K562 (cell line): ENCODE data around the gene RPL7A. TPM values are rescaled to one million over a fixed set of nuclear protein-coding genes. Genes with fewer than 3 reads are reported as not detected.

Source experiments
- ARID2 ChIP-seq: fragments of 450-650 bp; IDR thresholded peaks from 2 replicates; pipeline ENCODE4 v1.6.1; 2017; ENCODE audit warnings: antibody characterized with exemption, mild to moderate bottlenecking
- DACH1 ChIP-seq: fragments of 450-650 bp; IDR thresholded peaks from 2 replicates; pipeline ENCODE4 v1.6.1; 2018; ENCODE audit not compliant: partially characterized antibody
- HMGN3 ChIP-seq: IDR thresholded peaks from 2 replicates; pipeline ENCODE4 v1.6.1; 2011; ENCODE audit warnings: borderline replicate concordance, low read depth, mild to moderate bottlenecking, mixed read lengths, low read length; ENCODE audit not compliant: insufficient read length; ENCODE audit errors: extremely low read depth
- MAX ChIP-seq: sonication (generic); formaldehyde crosslinking; IDR thresholded peaks from 2 replicates; pipeline ENCODE4 v1.9.0; 2022; ENCODE audit warnings: mild to moderate bottlenecking, missing genetic modification reagents
- MTF1 ChIP-seq: fragments of 250-450 bp; sonication (Bioruptor Pico); IDR thresholded peaks from 2 replicates; pipeline ENCODE4 v1.9.0; 2021; ENCODE audit warnings: moderate library complexity, mild to moderate bottlenecking, inconsistent platforms, borderline replicate concordance
- NCOA1 ChIP-seq: fragments of 450-650 bp; IDR thresholded peaks from 2 replicates; pipeline ENCODE4 v1.6.1; 2016; ENCODE audit warnings: low read depth
- NCOA2 ChIP-seq, 2 experiments: fragments of 450-650 bp; IDR thresholded peaks; 2 replicates each; pipeline ENCODE4 v1.6.1; 2018; ENCODE audit warnings: mild to moderate bottlenecking in 2 of 2, moderate library complexity in 1 of 2; ENCODE audit not compliant: partially characterized antibody in 2 of 2
- RAD51 ChIP-seq: fragments of 450-650 bp; IDR thresholded peaks from 2 replicates; pipeline ENCODE4 v1.7.1; 2016; ENCODE audit warnings: low read depth, mild to moderate bottlenecking, borderline replicate concordance
- RFX5 ChIP-seq: IDR thresholded peaks from 2 replicates; pipeline ENCODE4 v1.6.1; 2011; ENCODE audit warnings: low read depth, mild to moderate bottlenecking, improper control_type of control experiment, low read length
- SIRT6 ChIP-seq: IDR thresholded peaks from one replicate; pipeline ENCODE4 v1.6.1; 2012; ENCODE audit warnings: low read depth, mild to moderate bottlenecking, control low read depth, inconsistent platforms, low read length, moderate library complexity
- ZNF263 ChIP-seq: sonication (generic); formaldehyde crosslinking; IDR thresholded peaks from 2 replicates; pipeline ENCODE4 v1.8.0; 2022; ENCODE audit warnings: mild to moderate bottlenecking, missing genetic modification reagents, borderline replicate concordance
- ZNF274 ChIP-seq: IDR thresholded peaks from 2 replicates; pipeline ENCODE4 v1.6.1; 2011; ENCODE audit warnings: low read depth, mild to moderate bottlenecking, low read length, moderate library complexity, borderline replicate concordance
- ZNF444 ChIP-seq: fragments of 250-450 bp; sonication (Bioruptor Pico); IDR thresholded peaks from 2 replicates; pipeline ENCODE4 v1.4.0; 2020; ENCODE audit warnings: mild to moderate bottlenecking, moderate library complexity
- ZNF512 ChIP-seq: IDR thresholded peaks from 2 replicates; pipeline ENCODE4 v1.6.1; 2016; ENCODE audit warnings: missing genetic modification characterization, missing compliant biosample characterization
- ZNF561 ChIP-seq: fragments of 450-650 bp; formaldehyde crosslinking; conservative IDR thresholded peaks from 2 replicates; pipeline ENCODE4 v1.4.0; 2020; ENCODE audit warnings: mild to moderate bottlenecking, moderate library complexity
- polyA plus RNA-seq, 8 experiments: library from polyadenylated mRNA; depleted of rRNA in 4 of 8; stranded (reverse) in 5 of 8; unstranded in 3 of 8; fragments of >200 nt; fragmentation: Nextera tagmentation in 2 of 8; fragmentation: Illumina TruSeq in 1 of 8; extraction: Ambion mirVana in 2 of 8; extraction: Trizol in 1 of 8; gene quantifications; 2 replicates each; pipeline versions ENCODE4 v1.2.1 to v1.2.3, GENCODE V29; 2011 to 2014; ENCODE audit warnings: inconsistent platforms in 1 of 8, missing spikeins in 1 of 8
- total RNA-seq, 7 experiments: library from RNA; depleted of rRNA in 6 of 7; stranded (reverse); fragments of >200 nt in 6 of 7; fragmentation: Illumina TruSeq in 2 of 7; extraction: Trizol in 2 of 7; gene quantifications; 2 replicates each; pipeline versions ENCODE4 v1.2.1 to v1.2.3, GENCODE V29; 2011 to 2021; ENCODE audit warnings: low replicate concordance in 1 of 7
- TF ChIP-seq, protein P1 (sequence below): fragments of 250-450 bp; sonication (Bioruptor Pico); IDR thresholded peaks from 2 replicates; pipeline ENCODE4 v1.6.1; 2021; ENCODE audit warnings: mild to moderate bottlenecking
- TF ChIP-seq, protein P2 (sequence below), 3 experiments: fragments of 200-800 bp in 1 of 3; fragments of 250-450 bp in 1 of 3; fragments of 450-650 bp in 1 of 3; sonication (Bioruptor Pico) in 1 of 3; sonication (Bioruptor generic) in 1 of 3; formaldehyde crosslinking in 1 of 3; IDR thresholded peaks; 2 replicates each; pipeline versions ENCODE4 v1.6.1 to v1.8.0; 2016 to 2022; ENCODE audit warnings: mild to moderate bottlenecking in 2 of 3, missing genetic modification characterization in 2 of 3, missing compliant biosample characterization in 1 of 3, moderate library complexity in 1 of 3
- TF ChIP-seq, protein P3 (sequence below), 2 experiments: IDR thresholded peaks in 1 of 2; conservative IDR thresholded peaks in 1 of 2; 2 replicates each; pipeline ENCODE4 v1.6.1; 2016; ENCODE audit warnings: low read depth in 2 of 2, mild to moderate bottlenecking in 1 of 2, missing compliant biosample characterization in 1 of 2, missing genetic modification characterization in 1 of 2, moderate library complexity in 1 of 2

Gene RPL7A
- total and polyA plus RNA-seq, 9 of the 15 experiments (the other 6 are each of a cell fraction or from before 2014, with no cell fraction given) = 1,935 to 3,760 (median 2,652) TPM

GRCh38 chr9:133356391-133357091 is 8.5 kb downstream of the RPL7A start, which contains the start of the genes SURF1 and SURF2 (continued):
- peak; percentile 29; the same call in 1 of the 2 replicates for TF ChIP-seq MAX (CRISPR knock-in tag)
- TF ChIP-seq MTF1 (CRISPR knock-in tag) = no peak
- TF ChIP-seq ZNF512 (tag) = no peak
- TF ChIP-seq, protein P1, sequence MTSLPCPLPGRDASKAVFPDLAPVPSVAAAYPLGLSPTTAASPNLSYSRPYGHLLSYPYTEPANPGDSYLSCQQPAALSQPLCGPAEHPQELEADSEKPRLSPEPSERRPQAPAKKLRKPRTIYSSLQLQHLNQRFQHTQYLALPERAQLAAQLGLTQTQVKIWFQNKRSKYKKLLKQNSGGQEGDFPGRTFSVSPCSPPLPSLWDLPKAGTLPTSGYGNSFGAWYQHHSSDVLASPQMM = no peak
- TF ChIP-seq NCOA2 (IDR thresholded peaks at IDR 0.05; ENCODE audit: partially characterized antibody in 2 of 2) = no peak
- no peak for TF ChIP-seq ZNF274
- TF ChIP-seq, protein P2, sequence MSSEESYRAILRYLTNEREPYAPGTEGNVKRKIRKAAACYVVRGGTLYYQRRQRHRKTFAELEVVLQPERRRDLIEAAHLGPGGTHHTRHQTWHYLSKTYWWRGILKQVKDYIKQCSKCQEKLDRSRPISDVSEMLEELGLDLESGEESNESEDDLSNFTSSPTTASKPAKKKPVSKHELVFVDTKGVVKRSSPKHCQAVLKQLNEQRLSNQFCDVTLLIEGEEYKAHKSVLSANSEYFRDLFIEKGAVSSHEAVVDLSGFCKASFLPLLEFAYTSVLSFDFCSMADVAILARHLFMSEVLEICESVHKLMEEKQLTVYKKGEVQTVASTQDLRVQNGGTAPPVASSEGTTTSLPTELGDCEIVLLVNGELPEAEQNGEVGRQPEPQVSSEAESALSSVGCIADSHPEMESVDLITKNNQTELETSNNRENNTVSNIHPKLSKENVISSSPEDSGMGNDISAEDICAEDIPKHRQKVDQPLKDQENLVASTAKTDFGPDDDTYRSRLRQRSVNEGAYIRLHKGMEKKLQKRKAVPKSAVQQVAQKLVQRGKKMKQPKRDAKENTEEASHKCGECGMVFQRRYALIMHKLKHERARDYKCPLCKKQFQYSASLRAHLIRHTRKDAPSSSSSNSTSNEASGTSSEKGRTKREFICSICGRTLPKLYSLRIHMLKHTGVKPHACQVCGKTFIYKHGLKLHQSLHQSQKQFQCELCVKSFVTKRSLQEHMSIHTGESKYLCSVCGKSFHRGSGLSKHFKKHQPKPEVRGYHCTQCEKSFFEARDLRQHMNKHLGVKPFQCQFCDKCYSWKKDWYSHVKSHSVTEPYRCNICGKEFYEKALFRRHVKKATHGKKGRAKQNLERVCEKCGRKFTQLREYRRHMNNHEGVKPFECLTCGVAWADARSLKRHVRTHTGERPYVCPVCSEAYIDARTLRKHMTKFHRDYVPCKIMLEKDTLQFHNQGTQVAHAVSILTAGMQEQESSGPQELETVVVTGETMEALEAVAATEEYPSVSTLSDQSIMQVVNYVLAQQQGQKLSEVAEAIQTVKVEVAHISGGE (CRISPR knock-in tag; IDR thresholded peaks at IDR 0.05) = peak in 1 of 3 experiments; percentile 75; a peak in 2 of 6 replicates
- TF ChIP-seq SIRT6 = no peak
- TF ChIP-seq HMGN3 = peak; percentile 52
- no peak for TF ChIP-seq RFX5
- TF ChIP-seq DACH1 = no peak
- no peak for TF ChIP-seq ARID2
- no peak for TF ChIP-seq ZNF561 (CRISPR knock-in tag)
- TF ChIP-seq ZNF444 (CRISPR knock-in tag) = no peak
- TF ChIP-seq ZNF263 (CRISPR knock-in tag) = peak; percentile 44
- TF ChIP-seq, protein P3, sequence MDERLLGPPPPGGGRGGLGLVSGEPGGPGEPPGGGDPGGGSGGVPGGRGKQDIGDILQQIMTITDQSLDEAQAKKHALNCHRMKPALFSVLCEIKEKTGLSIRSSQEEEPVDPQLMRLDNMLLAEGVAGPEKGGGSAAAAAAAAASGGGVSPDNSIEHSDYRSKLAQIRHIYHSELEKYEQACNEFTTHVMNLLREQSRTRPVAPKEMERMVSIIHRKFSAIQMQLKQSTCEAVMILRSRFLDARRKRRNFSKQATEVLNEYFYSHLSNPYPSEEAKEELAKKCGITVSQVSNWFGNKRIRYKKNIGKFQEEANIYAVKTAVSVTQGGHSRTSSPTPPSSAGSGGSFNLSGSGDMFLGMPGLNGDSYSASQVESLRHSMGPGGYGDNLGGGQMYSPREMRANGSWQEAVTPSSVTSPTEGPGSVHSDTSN (CRISPR knock-in tag; IDR thresholded peaks at IDR 0.05; ENCODE audit: low read depth) = no peak
- TF ChIP-seq, protein P3 (tag; conservative IDR thresholded peaks at IDR 0.05; ENCODE audit: low read depth) = no peak
- no peak for TF ChIP-seq NCOA1
- no peak for TF ChIP-seq RAD51
